ENCODE data around the gene CYS1.

The CYS1 gene

DNA sequence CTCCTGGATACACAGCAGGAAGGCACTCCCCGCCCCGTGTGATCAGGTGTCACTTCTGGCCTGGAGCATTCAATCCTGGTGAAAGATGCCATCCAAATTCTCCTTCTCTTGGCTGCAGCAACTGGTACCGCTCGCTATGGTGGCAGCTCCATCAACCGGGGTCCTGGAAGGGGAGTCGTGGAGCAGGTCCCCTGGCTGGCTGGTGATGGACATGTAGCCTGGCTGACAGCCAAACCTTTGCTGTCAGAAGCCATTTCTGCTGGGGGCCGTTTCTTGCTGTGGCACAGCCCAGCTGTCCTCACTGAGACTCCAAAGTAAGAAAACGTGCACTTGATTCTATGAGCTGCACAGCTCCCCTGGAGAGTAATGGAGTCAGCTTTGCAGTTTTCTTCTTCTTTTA, 7.1 kb upstream of the CYS1 start:
- no peak for TF ChIP-seq CTCF (IDR thresholded peaks at IDR 0.05)

GRCh38 chr2:10086950-10087349, 6.7 kb upstream of the CYS1 start:
- no peak for TF ChIP-seq CTCF (IDR thresholded peaks at IDR 0.05)

DNA sequence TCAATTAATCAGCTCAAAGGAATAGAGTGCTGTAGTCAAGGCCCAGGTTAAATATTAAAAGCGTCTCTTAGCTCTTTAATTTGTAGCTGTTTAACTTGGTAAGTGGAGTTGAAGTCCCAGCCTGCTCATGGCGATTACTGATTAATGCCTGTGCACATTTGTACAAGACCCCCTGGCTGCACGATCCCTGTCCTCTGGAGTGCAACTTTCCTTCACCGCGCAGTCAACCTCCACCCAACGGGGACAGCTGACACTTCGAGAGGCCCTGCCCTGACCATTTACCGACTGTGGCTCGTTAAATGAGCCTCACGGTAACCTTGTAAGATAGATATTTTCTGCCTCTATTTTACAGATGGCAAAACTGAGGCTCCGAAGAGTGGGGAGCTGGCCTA, 5.5 kb upstream of the CYS1 start:
- no peak for TF ChIP-seq CTCF (IDR thresholded peaks at IDR 0.05)

- no peak for TF ChIP-seq CTCF (IDR thresholded peaks at IDR 0.05)
Measured at GRCh38 chr2:10085043-10085667, 4.9 kb upstream of the CYS1 start.

DNA sequence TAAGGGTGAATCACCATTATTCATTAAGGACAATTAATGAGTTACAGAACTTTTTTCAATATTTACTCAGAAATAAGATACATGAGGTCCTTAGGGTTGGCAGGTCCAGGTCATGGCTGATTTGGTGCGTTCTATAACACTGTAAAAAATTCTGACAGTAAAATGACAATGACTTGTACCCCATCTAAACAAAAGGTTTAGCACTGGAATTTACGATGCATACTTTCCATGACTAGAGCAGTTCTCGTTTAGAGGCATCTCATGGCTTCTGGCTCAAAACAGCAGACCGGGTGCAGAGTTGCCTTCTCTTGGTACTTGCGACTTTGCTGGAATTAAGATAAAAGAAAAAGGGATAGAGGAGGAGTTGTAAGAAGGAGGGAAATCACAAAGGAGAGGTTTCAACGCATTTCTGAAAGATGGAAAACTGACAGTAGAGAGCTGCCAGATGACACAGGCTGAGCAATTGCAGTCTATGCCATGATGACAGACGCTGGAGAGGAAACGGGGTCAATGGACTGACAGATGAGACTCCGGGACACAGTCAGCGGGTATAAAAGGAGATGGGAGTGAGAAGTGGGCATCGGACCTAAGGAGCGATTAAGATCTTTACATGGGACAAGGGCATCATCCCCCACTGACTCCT, 4.1 kb upstream of the CYS1 start:
- no peak for TF ChIP-seq CTCF (IDR thresholded peaks at IDR 0.05)

GRCh38 chr2:10083692-10084211, 3.5 kb upstream of the CYS1 start:
- no peak for TF ChIP-seq CTCF (IDR thresholded peaks at IDR 0.05)

- TF ChIP-seq CTCF (IDR thresholded peaks at IDR 0.05): no peak
Measured at GRCh38 chr2:10083046-10083445, 2.8 kb upstream of the CYS1 start.

Measured in LNCAP (cell line).